ENCODE results near the gene LAMA1. TPM values are rescaled to one million over a fixed set of nuclear protein-coding genes. Genes with fewer than 3 reads are reported as not detected.

The LAMA1 gene, protein sequence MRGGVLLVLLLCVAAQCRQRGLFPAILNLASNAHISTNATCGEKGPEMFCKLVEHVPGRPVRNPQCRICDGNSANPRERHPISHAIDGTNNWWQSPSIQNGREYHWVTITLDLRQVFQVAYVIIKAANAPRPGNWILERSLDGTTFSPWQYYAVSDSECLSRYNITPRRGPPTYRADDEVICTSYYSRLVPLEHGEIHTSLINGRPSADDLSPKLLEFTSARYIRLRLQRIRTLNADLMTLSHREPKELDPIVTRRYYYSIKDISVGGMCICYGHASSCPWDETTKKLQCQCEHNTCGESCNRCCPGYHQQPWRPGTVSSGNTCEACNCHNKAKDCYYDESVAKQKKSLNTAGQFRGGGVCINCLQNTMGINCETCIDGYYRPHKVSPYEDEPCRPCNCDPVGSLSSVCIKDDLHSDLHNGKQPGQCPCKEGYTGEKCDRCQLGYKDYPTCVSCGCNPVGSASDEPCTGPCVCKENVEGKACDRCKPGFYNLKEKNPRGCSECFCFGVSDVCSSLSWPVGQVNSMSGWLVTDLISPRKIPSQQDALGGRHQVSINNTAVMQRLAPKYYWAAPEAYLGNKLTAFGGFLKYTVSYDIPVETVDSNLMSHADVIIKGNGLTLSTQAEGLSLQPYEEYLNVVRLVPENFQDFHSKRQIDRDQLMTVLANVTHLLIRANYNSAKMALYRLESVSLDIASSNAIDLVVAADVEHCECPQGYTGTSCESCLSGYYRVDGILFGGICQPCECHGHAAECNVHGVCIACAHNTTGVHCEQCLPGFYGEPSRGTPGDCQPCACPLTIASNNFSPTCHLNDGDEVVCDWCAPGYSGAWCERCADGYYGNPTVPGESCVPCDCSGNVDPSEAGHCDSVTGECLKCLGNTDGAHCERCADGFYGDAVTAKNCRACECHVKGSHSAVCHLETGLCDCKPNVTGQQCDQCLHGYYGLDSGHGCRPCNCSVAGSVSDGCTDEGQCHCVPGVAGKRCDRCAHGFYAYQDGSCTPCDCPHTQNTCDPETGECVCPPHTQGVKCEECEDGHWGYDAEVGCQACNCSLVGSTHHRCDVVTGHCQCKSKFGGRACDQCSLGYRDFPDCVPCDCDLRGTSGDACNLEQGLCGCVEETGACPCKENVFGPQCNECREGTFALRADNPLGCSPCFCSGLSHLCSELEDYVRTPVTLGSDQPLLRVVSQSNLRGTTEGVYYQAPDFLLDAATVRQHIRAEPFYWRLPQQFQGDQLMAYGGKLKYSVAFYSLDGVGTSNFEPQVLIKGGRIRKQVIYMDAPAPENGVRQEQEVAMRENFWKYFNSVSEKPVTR (N-terminal part only)
- not detected for total RNA-seq

DNA sequence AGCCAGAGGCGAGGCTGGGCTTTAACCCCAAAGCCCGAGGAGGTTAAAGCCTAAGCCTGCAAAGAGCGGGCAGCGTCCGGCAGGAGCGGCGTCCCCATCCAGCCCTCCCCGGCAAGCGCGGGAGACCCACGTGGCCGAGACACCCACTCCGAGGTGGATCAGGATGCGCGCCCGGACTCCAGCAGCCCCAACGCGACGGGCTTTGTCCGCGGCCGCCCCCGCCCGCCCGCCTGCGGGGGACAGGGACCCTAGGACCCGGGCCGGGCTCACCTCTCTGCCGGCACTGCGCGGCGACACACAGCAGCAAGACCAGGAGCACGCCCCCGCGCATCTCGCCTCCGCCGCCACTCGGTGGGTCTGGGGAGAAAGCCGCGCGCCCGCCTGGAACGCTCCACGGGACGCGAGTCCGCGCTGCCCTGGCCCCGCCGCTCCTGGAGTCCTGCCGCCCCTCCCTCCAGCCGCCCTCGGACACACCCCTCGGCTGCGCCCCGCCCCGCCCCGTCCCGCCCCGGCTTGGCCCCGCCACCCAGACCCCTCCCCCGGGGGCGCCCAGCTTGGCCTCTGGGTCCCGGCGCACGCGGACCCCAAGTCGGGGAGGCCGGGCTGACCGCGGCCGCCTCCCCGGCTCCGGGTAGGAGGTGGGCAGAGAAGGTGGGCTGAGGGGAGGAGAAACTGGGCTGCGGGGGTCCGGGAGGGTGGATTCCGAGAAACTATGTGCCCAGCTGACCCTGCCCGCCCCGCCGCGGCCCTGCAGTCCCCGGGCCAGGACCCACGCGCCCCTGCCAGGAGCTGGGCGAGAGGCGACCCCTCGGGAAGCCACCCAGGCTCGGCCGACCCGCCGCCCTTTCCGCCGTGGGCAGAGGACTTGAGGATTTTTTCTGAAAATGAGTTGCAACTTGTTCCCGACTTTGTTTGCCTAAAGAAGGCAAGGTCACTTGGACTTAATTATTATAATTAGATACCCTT, at the start of gene LAMA1:
Gene LAMA1, minus strand, starts transcription at position 408 of the 966 bp plus-strand sequence. Its CDS starts 77 bp downstream, at position 331.
- no peak for DNase-seq (ENCODE audit: low spot score in 2 of 2)
- Histone ChIP-seq H3K27me3 (peaks cover 12% of the 10 kb centered on the region), H3K4me3 (peak within 1 kb of the TSS; percentile 52 to 67), H3K36me3 (no peaks in the 10 kb centered on the region), H3K4me1 (peaks cover 14 to 18% of the 10 kb centered on the region in 2 donors), H3K27ac (no peak within 1 kb of the TSS), H3K9me3 (no peaks in the 10 kb centered on the region)
- TF ChIP-seq, protein P1, sequence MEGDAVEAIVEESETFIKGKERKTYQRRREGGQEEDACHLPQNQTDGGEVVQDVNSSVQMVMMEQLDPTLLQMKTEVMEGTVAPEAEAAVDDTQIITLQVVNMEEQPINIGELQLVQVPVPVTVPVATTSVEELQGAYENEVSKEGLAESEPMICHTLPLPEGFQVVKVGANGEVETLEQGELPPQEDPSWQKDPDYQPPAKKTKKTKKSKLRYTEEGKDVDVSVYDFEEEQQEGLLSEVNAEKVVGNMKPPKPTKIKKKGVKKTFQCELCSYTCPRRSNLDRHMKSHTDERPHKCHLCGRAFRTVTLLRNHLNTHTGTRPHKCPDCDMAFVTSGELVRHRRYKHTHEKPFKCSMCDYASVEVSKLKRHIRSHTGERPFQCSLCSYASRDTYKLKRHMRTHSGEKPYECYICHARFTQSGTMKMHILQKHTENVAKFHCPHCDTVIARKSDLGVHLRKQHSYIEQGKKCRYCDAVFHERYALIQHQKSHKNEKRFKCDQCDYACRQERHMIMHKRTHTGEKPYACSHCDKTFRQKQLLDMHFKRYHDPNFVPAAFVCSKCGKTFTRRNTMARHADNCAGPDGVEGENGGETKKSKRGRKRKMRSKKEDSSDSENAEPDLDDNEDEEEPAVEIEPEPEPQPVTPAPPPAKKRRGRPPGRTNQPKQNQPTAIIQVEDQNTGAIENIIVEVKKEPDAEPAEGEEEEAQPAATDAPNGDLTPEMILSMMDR (IDR thresholded peaks at IDR 0.05): no peak
- intact Hi-C loops (cut with DNase I): loop anchor here (10.0 kb wide), 1 partner anchor 53 kb away; no protein-coding TSS in a partner anchor

DNA sequence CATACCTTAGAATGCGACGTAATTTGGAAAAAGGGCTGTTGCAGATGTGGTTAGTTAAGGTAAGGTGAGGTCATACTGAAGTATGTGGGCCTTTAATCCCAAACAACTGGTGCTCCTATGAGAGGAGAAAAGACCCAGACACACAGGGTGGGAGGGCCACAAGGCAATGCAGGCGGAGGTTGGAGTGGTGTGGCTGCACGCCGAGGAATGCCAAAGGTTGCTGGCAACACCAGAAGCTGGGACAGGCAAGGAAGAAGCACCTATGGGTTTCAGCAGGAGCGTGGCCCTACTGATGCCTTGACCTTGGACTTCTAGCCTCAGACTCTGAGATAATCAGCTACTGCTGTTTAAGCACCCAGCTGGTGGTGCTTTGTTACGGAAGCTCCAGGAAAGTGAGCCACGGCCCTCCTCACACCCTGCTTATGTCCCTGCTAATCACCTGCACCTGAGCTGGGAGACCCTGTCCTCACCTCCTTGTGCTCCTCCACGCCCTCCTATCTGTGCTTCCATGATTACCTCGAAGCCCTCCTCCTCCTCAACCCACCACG, 48.3 kb upstream of the LAMA1 start:
- H3K27me3 ChIP-seq: no peaks in the 10 kb centered on the region
- H3K4me1 ChIP-seq: no peaks in the 10 kb centered on the region
- no peak for DNase-seq (ENCODE audit: low spot score in 2 of 2)
- H3K4me3 ChIP-seq: no peak overlapping the region
- intact Hi-C loops (cut with DNase I): no loop called here
- H3K36me3 ChIP-seq: no peaks in the 10 kb centered on the region
- TF ChIP-seq, protein P1 (IDR thresholded peaks at IDR 0.05): no peak
- no peaks in the 10 kb centered on the region for H3K9me3 ChIP-seq
- no peak overlapping the region for H3K27ac ChIP-seq

DNA sequence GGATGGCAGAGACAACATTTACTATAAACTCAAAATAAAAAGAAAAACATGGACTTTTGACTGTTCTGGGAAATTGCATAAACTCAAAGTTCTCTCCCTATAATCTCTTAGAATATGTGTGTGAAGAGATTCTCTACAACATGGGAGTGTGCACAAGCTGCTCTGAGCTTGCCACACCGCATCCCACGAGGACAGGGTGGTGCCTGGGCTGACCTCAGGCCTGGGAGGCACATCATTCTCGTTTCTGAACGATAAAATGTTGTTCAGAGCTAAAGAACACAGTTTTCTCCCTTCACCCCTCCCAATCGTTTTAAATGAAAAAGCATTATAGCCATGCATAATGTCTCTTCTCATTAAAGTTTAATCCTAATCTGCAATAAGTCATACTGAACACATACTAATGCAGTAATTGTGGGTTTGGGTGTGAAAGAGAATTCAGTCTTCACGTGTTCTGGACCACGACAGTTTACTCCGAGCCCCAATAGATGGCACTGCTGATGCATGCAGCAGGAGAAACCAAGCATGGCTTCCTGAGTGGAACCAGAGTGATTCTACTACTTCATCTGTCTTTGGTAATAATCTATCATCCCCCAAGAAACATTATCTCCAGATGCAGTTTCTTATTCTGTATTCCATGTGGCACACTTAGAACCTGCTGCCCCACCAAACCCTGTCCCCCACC, 46.9 kb upstream of the LAMA1 start:
- H3K4me1 ChIP-seq: no peaks in the 10 kb centered on the region
- no peak for DNase-seq (ENCODE audit: low spot score in 2 of 2)
- H3K9me3 ChIP-seq: no peaks in the 10 kb centered on the region
- H3K27ac ChIP-seq: no peak overlapping the region
- H3K4me3 ChIP-seq: no peak overlapping the region
- TF ChIP-seq, protein P1 (IDR thresholded peaks at IDR 0.05): peak in 1 of 3 experiments; percentile 24
- H3K27me3 ChIP-seq: no peaks in the 10 kb centered on the region
- H3K36me3 ChIP-seq: no peaks in the 10 kb centered on the region
- intact Hi-C loops (cut with DNase I): no loop called here

DNA sequence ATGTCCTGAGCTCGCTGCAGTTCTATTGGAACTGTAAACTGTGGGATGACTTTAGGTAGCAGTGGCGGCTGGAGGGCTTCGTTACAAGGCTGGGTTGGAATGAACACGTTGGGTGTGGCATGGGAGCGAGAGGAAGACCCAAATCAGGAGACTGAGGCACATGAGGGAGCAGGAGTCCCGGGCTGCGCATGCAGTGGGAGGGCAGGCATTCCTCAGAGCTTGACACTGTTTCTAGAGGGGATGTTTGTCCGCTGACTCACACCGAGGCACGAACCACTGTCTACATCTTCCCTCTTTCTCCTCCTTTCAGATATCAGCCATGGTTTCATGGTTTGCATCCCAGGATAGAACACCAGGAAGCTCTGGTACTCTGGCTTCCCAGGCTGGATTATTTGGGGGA, 40.6 kb upstream of the LAMA1 start:
- Histone ChIP-seq H3K4me3 (no peak overlapping the region), H3K9me3 (no peaks in the 10 kb centered on the region), H3K36me3 (no peaks in the 10 kb centered on the region), H3K27me3 (no peaks in the 10 kb centered on the region), H3K4me1 (no peaks in the 10 kb centered on the region), H3K27ac (no peak overlapping the region)
- no peak for DNase-seq (ENCODE audit: low spot score in 2 of 2)
- intact Hi-C loops (cut with DNase I): no loop called here
- TF ChIP-seq, protein P1 (IDR thresholded peaks at IDR 0.05): no peak

Data from ascending aorta (tissue), 2 donors.